ENCODE results near the gene LONP1.

The LONP1 gene

GRCh38 chr19:5684694-5685430 is 35.1 kb downstream of the LONP1 start:
- Histone ChIP-seq H3K27ac (replicated peaks) (no peak overlapping the region), H3K27me3 (ENCODE audit: insufficient read depth, poor library complexity, severe bottlenecking) (no peaks in the 10 kb centered on the region), H3K4me3 (replicated peaks; ENCODE audit: insufficient read depth, low read length) (no peak overlapping the region)
- no peak for DNase-seq (ENCODE audit: low read depth in 1 of 2, low spot score in 1 of 2)
- TF ChIP-seq SPI1 (IDR thresholded peaks at IDR 0.05; ENCODE audit: borderline replicate concordance, low read depth) (no peak), CTCF (IDR thresholded peaks at IDR 0.05; ENCODE audit: insufficient read depth, low read length) (no peak), POLR2AphosphoS5 (IDR thresholded peaks at IDR 0.05; ENCODE audit: low read depth) (no peak), GABPA (IDR thresholded peaks at IDR 0.05; ENCODE audit: low read depth) (no peak), REST (IDR thresholded peaks at IDR 0.05; ENCODE audit: insufficient replicate concordance, low read depth) (no peak)

GRCh38 chr19:5683177-5683886 is 36.6 kb downstream of the LONP1 start:
- no peak overlapping the region for H3K4me3 ChIP-seq (replicated peaks; ENCODE audit: insufficient read depth, low read length)
- DNase-seq (ENCODE audit: low read depth in 1 of 2, low spot score in 1 of 2), result no peak
- H3K27ac ChIP-seq (replicated peaks), result no peak overlapping the region
- H3K27me3 ChIP-seq (ENCODE audit: insufficient read depth, poor library complexity, severe bottlenecking), result no peaks in the 10 kb centered on the region
- TF ChIP-seq POLR2AphosphoS5 (IDR thresholded peaks at IDR 0.05; ENCODE audit: low read depth) (no peak), GABPA (IDR thresholded peaks at IDR 0.05; ENCODE audit: low read depth) (no peak), SPI1 (IDR thresholded peaks at IDR 0.05; ENCODE audit: borderline replicate concordance, low read depth) (no peak), CTCF (IDR thresholded peaks at IDR 0.05; ENCODE audit: insufficient read depth, low read length) (no peak), REST (IDR thresholded peaks at IDR 0.05; ENCODE audit: insufficient replicate concordance, low read depth) (no peak)

GRCh38 chr19:5682107-5682482 is 37.9 kb downstream of the LONP1 start:
- H3K27me3 ChIP-seq (ENCODE audit: insufficient read depth, poor library complexity, severe bottlenecking), result no peaks in the 10 kb centered on the region
- H3K27ac ChIP-seq (replicated peaks), result no peak overlapping the region
- no peak for TF ChIP-seq GABPA (IDR thresholded peaks at IDR 0.05; ENCODE audit: low read depth)
- no peak for TF ChIP-seq REST (IDR thresholded peaks at IDR 0.05; ENCODE audit: insufficient replicate concordance, low read depth)
- TF ChIP-seq POLR2AphosphoS5 (IDR thresholded peaks at IDR 0.05; ENCODE audit: low read depth), result no peak
- TF ChIP-seq SPI1 (IDR thresholded peaks at IDR 0.05; ENCODE audit: borderline replicate concordance, low read depth), result no peak
- TF ChIP-seq CTCF (IDR thresholded peaks at IDR 0.05; ENCODE audit: insufficient read depth, low read length), result no peak
- no peak overlapping the region for H3K4me3 ChIP-seq (replicated peaks; ENCODE audit: insufficient read depth, low read length)
- DNase-seq (ENCODE audit: low read depth in 1 of 2, low spot score in 1 of 2), result no peak
